GM18505 (cell line): ENCODE data around the gene UBN1.

Source experiments
- ATAC-seq: cut with Tn5 transposase; IDR thresholded peaks from one replicate; pipeline ENCODE4 v1.9.1; 2021; ENCODE audit not compliant: unreplicated experiment
- POLR2A ChIP-seq: IDR thresholded peaks from 4 replicates; pipeline ENCODE4 v1.6.1; 2011; ENCODE audit warnings: borderline replicate concordance; ENCODE audit not compliant: insufficient read depth, insufficient read length; ENCODE audit errors: extremely low read depth

Gene UBN1

GRCh38 chr16:4855804-4856203, 8.5 kb downstream of the UBN1 start:
- no peak for ATAC-seq
- no peak for TF ChIP-seq POLR2A

DNA sequence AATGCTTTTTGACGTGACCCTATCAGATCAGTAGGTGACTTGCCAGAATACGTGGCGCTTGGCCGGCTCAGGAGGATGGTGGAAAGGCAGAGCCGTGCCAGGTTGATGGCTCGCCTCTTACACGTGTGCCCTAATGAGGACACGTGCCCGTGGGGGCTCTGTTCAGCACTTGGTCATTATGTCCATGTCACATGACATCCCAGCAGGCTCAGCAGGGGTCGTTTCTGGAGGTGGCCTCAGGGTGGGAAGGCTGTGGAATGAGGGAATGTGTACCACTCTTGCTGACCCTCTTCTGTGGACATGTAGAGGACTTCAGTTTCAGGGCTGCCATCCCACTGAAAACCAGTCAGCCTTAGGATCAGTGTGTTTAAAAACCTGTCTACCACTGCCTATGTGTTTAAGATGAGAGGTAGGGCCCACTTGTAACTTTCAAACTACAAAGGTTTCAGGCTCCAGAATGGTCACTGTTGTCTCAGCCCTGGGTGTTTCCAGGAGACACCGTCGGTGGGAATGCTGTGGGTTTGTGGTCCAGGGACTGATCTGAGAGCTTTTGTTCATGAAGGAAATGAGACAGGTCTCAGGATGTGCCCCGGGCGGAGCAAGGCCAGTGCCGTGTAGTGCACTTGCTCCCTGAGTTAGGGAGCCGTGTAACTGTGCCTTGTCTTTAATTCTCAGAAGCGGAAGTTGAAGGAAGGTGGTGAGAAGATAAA, 12.1 kb downstream of the UBN1 start:
- TF ChIP-seq POLR2A = no peak
- ATAC-seq = no peak

GRCh38 chr16:4859900-4860255, 12.6 kb downstream of the UBN1 start:
- TF ChIP-seq POLR2A = no peak
- no peak for ATAC-seq

DNA sequence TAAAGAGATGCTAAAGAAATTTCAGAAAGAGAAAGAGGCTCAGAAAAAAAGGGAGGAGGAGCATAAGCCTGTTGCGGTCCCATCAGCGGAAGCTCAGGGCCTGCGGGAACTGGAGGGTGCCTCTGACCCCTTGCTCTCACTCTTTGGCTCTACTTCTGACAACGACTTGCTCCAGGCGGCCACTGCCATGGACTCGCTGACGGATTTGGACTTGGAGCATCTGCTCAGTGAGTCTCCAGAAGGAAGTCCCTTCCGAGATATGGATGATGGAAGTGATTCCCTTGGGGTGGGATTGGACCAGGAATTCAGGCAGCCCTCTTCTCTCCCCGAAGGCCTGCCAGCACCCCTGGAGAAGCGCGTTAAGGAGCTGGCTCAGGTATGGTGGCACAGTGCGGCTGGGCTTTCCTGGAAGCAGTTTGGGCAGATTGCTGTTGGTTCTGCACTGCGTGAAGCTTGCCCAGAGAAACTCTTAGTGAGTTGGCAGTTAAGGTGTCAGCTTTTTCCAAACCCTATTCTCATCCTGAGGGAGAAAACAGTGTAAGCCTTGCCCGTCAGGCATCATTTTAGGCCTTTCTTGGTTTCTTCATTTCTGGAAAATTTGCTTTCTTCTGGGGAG, 13.6 kb downstream of the UBN1 start:
- ATAC-seq = no peak
- no peak for TF ChIP-seq POLR2A

- TF ChIP-seq POLR2A = no peak
- no peak for ATAC-seq
Measured at GRCh38 chr16:4862639-4863038, 15.4 kb downstream of the UBN1 start.

DNA sequence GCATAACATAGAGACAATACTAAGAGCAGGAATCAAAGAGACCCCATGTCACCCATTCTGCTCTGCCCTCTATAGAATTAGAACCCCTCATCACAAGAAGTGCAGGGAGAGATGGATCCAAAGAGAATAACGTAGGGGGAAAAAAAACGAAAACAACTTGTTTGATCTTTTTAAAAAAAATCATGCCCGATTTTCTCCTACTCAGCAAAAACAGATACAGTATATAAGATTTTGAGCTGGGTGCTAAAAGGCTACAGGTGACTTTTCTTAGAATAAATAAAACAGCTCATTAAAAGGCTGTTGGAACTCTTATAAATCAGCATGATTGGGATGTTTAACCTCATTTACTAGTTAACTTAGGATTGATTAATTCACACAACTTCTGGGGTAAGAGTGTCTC, 17.4 kb downstream of the UBN1 start:
- no peak for ATAC-seq
- no peak for TF ChIP-seq POLR2A

- no peak for TF ChIP-seq POLR2A
- ATAC-seq = no peak
Measured at GRCh38 chr16:4865231-4865860, 18.1 kb downstream of the UBN1 start.

GRCh38 chr16:4866586-4866985, 19.3 kb downstream of the UBN1 start:
- ATAC-seq = no peak
- no peak for TF ChIP-seq POLR2A

GRCh38 chr16:4868026-4868425, 20.7 kb downstream of the UBN1 start:
- TF ChIP-seq POLR2A = no peak
- ATAC-seq = no peak

GRCh38 chr16:4868535-4868934, 21.3 kb downstream of the UBN1 start:
- no peak for TF ChIP-seq POLR2A
- no peak for ATAC-seq

GRCh38 chr16:4869147-4869805, 22.0 kb downstream of the UBN1 start:
- TF ChIP-seq POLR2A = no peak
- ATAC-seq = no peak

DNA sequence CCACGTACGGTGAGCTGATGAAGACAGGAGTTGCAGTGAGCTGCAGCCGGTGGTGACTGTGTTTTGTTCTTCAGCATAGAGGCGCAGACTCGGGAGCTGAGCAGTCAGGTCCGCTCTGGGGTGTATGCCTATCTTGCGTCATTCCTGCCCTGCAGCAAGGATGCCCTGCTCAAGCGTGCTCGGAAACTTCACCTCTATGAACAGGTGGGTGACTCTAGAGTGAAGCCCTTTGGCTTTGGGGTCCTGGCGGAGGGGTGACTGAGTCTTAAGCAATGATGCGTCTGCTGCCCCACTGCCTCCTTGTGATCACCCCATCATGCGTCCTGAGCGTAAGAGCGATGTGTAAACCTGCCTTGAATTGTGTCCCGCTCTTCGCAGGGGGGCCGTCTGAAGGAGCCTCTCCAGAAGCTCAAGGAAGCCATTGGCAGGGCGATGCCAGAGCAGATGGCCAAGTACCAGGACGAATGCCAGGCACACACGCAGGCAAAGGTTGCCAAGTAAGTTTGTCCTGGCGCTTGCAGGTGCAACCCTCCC, 22.9 kb downstream of the UBN1 start:
- ATAC-seq = no peak
- no peak for TF ChIP-seq POLR2A

DNA sequence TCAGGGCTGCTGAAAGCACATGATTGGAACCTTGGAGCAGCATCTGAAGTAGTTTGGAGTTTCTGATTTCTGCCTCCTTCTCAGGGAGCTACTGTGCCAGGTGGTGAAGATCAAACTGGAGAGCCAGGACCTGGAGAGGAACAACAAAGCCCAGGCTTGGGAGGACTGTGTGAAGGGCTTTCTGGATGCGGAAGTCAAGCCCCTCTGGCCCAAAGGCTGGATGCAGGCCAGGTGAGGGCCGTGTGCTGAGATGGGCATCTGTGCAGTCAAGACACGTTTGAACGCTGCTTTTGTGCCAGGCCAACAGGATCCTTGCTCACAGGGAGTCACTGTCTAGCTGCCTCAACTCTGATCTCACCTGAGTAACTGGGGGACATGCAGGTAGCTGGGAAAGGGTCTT, 23.8 kb downstream of the UBN1 start:
- TF ChIP-seq POLR2A = no peak
- no peak for ATAC-seq
